ENCODE results near the gene GTF3C1. TPM values are rescaled to one million over a fixed set of nuclear protein-coding genes. Genes with fewer than 3 reads are reported as not detected.

The GTF3C1 gene
- total and polyA plus RNA-seq, 4 donors, result 15.3 to 28.0 (median 22.2) TPM

GRCh38 chr16:27561216-27561615 is 11.5 kb upstream of the GTF3C1 start:
- Histone ChIP-seq H3K36me3 (ENCODE audit: control insufficient read depth in 4 of 4, insufficient read depth in 3 of 4, low read depth in 1 of 4, low read length in 3 of 4) (peaks cover 0 to 1% (median 0%) of the 10 kb centered on the region in 4 donors), H3K9me3 (ENCODE audit: control insufficient read depth in 4 of 4, low read length in 3 of 4) (no peaks in the 10 kb centered on the region), H3K27ac (ENCODE audit: low read depth in 1 of 2, low read length in 2 of 2) (no peak overlapping the region), H3K4me1 (ENCODE audit: control insufficient read depth in 4 of 4, insufficient read depth in 4 of 4, low read length in 3 of 4) (peaks cover 0 to 5% (median 0%) of the 10 kb centered on the region in 4 donors), H3K4me3 (ENCODE audit: low read depth in 1 of 3, low read length in 3 of 3) (no peak overlapping the region), H3K27me3 (ENCODE audit: control insufficient read depth in 4 of 4, insufficient read depth in 4 of 4, low read length in 3 of 4) (no peaks in the 10 kb centered on the region), H3K9ac (ENCODE audit: low read depth in 1 of 2, low read length in 2 of 2) (no peak overlapping the region)
- WGBS, result 89% methylated on average over 8 of the region's 8 CpGs
- no peak for TF ChIP-seq FOXA2 (IDR thresholded peaks at IDR 0.05)
- TF ChIP-seq RAD21 (IDR thresholded peaks at IDR 0.05), result no peak
- no peak for TF ChIP-seq EGR1 (IDR thresholded peaks at IDR 0.05; ENCODE audit: low read depth in 2 of 2)
- no peak for TF ChIP-seq MAX (IDR thresholded peaks at IDR 0.05)
- no peak for TF ChIP-seq CTCF (IDR thresholded peaks at IDR 0.05; ENCODE audit: low read depth, low read length, missing input control)
- no peak for TF ChIP-seq SP1 (IDR thresholded peaks at IDR 0.05)
- no peak for TF ChIP-seq FOXA1 (IDR thresholded peaks at IDR 0.05)
- no peak for TF ChIP-seq HNF4G (IDR thresholded peaks at IDR 0.05)
- no peak for TF ChIP-seq JUND (IDR thresholded peaks at IDR 0.05)
- TF ChIP-seq ATF3 (IDR thresholded peaks at IDR 0.05), result no peak
- TF ChIP-seq ZBTB33 (IDR thresholded peaks at IDR 0.05), result no peak
- no peak for TF ChIP-seq HNF4A (conservative IDR thresholded peaks at IDR 0.05)
- no peak for TF ChIP-seq GABPA (IDR thresholded peaks at IDR 0.05 in 1 of 2, conservative IDR thresholded peaks at IDR 0.05 in 1 of 2)
- TF ChIP-seq REST (IDR thresholded peaks at IDR 0.05), result no peak
- TF ChIP-seq RXRA (IDR thresholded peaks at IDR 0.05), result no peak
- DNase-seq (ENCODE audit: low spot score), result no peak

- H3K4me1 ChIP-seq (ENCODE audit: control insufficient read depth in 4 of 4, insufficient read depth in 4 of 4, low read length in 3 of 4), result peaks cover 0 to 8% (median 0%) of the 10 kb centered on the region in 4 donors
- no peak for TF ChIP-seq SP1 (IDR thresholded peaks at IDR 0.05)
- H3K9ac ChIP-seq (ENCODE audit: low read depth in 1 of 2, low read length in 2 of 2), result no peak overlapping the region
- no peak for DNase-seq (ENCODE audit: low spot score)
- peaks cover 0 to 1% (median 0%) of the 10 kb centered on the region in 4 donors for H3K36me3 ChIP-seq (ENCODE audit: control insufficient read depth in 4 of 4, insufficient read depth in 3 of 4, low read depth in 1 of 4, low read length in 3 of 4)
- 94% methylated on average over 1 of the region's 1 CpG for WGBS
- H3K27ac ChIP-seq (ENCODE audit: low read depth in 1 of 2, low read length in 2 of 2), result no peak overlapping the region
- no peaks in the 10 kb centered on the region for H3K27me3 ChIP-seq (ENCODE audit: control insufficient read depth in 4 of 4, insufficient read depth in 4 of 4, low read length in 3 of 4)
- H3K9me3 ChIP-seq (ENCODE audit: control insufficient read depth in 4 of 4, low read length in 3 of 4), result no peaks in the 10 kb centered on the region
- no peak overlapping the region for H3K4me3 ChIP-seq (ENCODE audit: low read depth in 1 of 3, low read length in 3 of 3)
Observed at GRCh38 chr16:27558932-27559331, 9.2 kb upstream of the GTF3C1 start.

Measured in liver (tissue), 9 donors.